ENCODE data around the gene GCHFR.

DNA sequence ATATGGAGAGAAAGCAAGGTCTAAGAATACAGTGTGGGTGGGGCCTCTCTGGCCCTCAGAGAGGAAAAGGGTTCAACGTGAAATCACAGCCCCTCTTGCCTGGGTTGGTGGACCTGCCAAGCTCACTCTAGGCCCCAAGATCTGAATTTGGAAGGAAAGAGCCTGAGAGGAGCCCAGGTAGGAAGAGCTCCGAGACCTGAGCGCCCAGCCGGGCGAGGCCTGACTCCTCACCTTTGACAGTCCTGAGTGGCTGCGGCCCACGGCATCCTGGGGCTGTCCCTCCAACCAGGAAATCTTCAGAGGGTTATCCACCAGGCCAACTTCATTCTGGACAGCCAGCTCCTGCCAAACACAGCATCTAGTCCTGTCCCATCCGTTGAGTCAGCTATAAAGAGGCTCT is 9.6 kb downstream of the GCHFR start:
- TF ChIP-seq CTCF (IDR thresholded peaks at IDR 0.05) (no peak), POLR2A (IDR thresholded peaks at IDR 0.05) (no peak)
